Fibroblast of pulmonary artery (primary cell): ENCODE measurements around the gene YAE1.

Experiments
- DNase-seq: peaks from one replicate; pipeline ENCODE4 v3.0.0-alpha.2; 2010; ENCODE audit warnings: low read depth
- H3K4me3 ChIP-seq: replicated peaks from 2 replicates; pipeline ENCODE4 v1.5.1; 2011; ENCODE audit warnings: low read depth, mild to moderate bottlenecking, control low read depth, low read length, moderate library complexity
- CTCF ChIP-seq: IDR thresholded peaks from 2 replicates; pipeline ENCODE4 v1.5.1; 2011; ENCODE audit warnings: mild to moderate bottlenecking, control low read depth, low read length, inconsistent platforms; ENCODE audit errors: missing control alignments

Gene YAE1

GRCh38 chr7:39565538-39565937 is 666 bp upstream of the YAE1 start:
- peak overlapping the region; percentile 80 for H3K4me3 ChIP-seq
- TF ChIP-seq CTCF = no peak
- DNase-seq = no peak

- H3K4me3 ChIP-seq = peak overlapping the region; percentile 80
- TF ChIP-seq CTCF = no peak
- no peak for DNase-seq
Observed at GRCh38 chr7:39567294-39567693, 1.1 kb downstream of the YAE1 start.

- DNase-seq = no peak
- no peak for TF ChIP-seq CTCF
- no peak overlapping the region for H3K4me3 ChIP-seq
Observed at GRCh38 chr7:39574673-39575349, 8.6 kb downstream of the YAE1 start.

- TF ChIP-seq CTCF = no peak
Observed at GRCh38 chr7:39577229-39577874, 11.1 kb downstream of the YAE1 start.

GRCh38 chr7:39580149-39580874 is 14.1 kb downstream of the YAE1 start:
- DNase-seq = peak; percentile 98
- H3K4me3 ChIP-seq = no peak overlapping the region
- TF ChIP-seq CTCF = peak; percentile 81

More at GRCh38 chr7:39577229-39577874, 11.1 kb downstream of the YAE1 start:
- H3K4me3 ChIP-seq = no peak overlapping the region
- no peak for DNase-seq

- DNase-seq = no peak
- no peak for TF ChIP-seq CTCF
- H3K4me3 ChIP-seq = no peak overlapping the region
Observed at GRCh38 chr7:39582536-39582935, 16.3 kb downstream of the YAE1 start.
